Measurements from ENCODE around the gene NHSL1.

GRCh38 chr6:138393871-138394783, 105.2 kb downstream of the NHSL1 start:
- TF ChIP-seq POLR2A (IDR thresholded peaks at IDR 0.05) (no peak), POLR2AphosphoS5 (IDR thresholded peaks at IDR 0.05) (no peak), EP300 (IDR thresholded peaks at IDR 0.05) (no peak)
- TF ChIP-seq, protein P1, sequence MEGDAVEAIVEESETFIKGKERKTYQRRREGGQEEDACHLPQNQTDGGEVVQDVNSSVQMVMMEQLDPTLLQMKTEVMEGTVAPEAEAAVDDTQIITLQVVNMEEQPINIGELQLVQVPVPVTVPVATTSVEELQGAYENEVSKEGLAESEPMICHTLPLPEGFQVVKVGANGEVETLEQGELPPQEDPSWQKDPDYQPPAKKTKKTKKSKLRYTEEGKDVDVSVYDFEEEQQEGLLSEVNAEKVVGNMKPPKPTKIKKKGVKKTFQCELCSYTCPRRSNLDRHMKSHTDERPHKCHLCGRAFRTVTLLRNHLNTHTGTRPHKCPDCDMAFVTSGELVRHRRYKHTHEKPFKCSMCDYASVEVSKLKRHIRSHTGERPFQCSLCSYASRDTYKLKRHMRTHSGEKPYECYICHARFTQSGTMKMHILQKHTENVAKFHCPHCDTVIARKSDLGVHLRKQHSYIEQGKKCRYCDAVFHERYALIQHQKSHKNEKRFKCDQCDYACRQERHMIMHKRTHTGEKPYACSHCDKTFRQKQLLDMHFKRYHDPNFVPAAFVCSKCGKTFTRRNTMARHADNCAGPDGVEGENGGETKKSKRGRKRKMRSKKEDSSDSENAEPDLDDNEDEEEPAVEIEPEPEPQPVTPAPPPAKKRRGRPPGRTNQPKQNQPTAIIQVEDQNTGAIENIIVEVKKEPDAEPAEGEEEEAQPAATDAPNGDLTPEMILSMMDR (IDR thresholded peaks at IDR 0.05), result no peak

Measured in sigmoid colon (tissue), 4 donors.